Measurements from ENCODE around the gene ARHGEF2. TPM values are rescaled to one million over a fixed set of nuclear protein-coding genes. Genes with fewer than 3 reads are reported as not detected.

Gene ARHGEF2
- total and polyA plus RNA-seq, 9 of the 15 experiments (the other 6 are each of a cell fraction or from before 2014, with no cell fraction given): 7.1 to 162 (median 62.2) TPM

- Histone ChIP-seq H3K79me2 (ENCODE audit: control insufficient read depth, insufficient read depth, low read length) (no peaks in the 10 kb centered on the region), H3K27ac (ENCODE audit: extremely low read depth, low read depth, low read length) (no peak overlapping the region), H3K4me3 (no peak overlapping the region), H3K9me3 (replicated peaks; ENCODE audit: control insufficient read depth, insufficient read depth, low read depth, low read length) (no peaks in the 10 kb centered on the region), H3K27me3 (ENCODE audit: control insufficient read depth in 2 of 2, insufficient read depth in 2 of 2, low read length in 2 of 2) (no peaks in the 10 kb centered on the region), H3K9ac (ENCODE audit: insufficient read depth in 1 of 2, low read depth in 2 of 2, low read length in 2 of 2) (no peak overlapping the region), H2AFZ (ENCODE audit: low read depth, low read length) (no peak overlapping the region), H3K4me1 (replicated peaks in 1 of 2; ENCODE audit: control insufficient read depth in 2 of 2, insufficient read depth in 2 of 2, low read length in 2 of 2) (peaks cover 19 to 29% of the 10 kb centered on the region in 2 experiments), H3K9me1 (ENCODE audit: control insufficient read depth, insufficient read depth, low read length) (no peaks in the 10 kb centered on the region), H3K4me2 (ENCODE audit: insufficient read depth, low read length) (no peak overlapping the region), H3K36me3 (ENCODE audit: control insufficient read depth, insufficient read depth, low read length) (peaks cover 29% of the 10 kb centered on the region; the same call in 2 of the 3 replicates), H4K20me1 (replicated peaks; ENCODE audit: control insufficient read depth, insufficient read depth, low read length) (no peaks in the 10 kb centered on the region)
- intact Hi-C loops (cut with micrococcal nuclease) (no loop called here), in situ Hi-C loops (cut with MboI) (no loop called here)
- ATAC-seq (peak; percentile 2; the same call in 1 of the 3 replicates), DNase-seq (ENCODE audit: extremely low read depth in 1 of 4, low spot score in 3 of 4) (no peak), FAIRE-seq (no peak)
- ChIA-PET CTCF (ENCODE audit: low intra/inter-chr PET ratio) (no interaction called here), POLR2A (interaction anchor here (0.6 to 6.9 kb wide), 10 partner anchors 10 to 671 kb away, joined by 3 to 50 read pairs (median 4); partner anchors contain the start of genes ARHGEF2, CLK2 and KHDC4)
- WGBS (ENCODE audit: insufficient coverage, low coverage, missing lambda C conversion rate): 27% methylated on average over 4 of the region's 6 CpGs
- BruUV-seq (replicated peaks): no TSS peak
- TF ChIP-seq POLR2G (IDR thresholded peaks at IDR 0.05; ENCODE audit: low read depth, low read length): peak; percentile 70
- TF ChIP-seq, protein P1, sequence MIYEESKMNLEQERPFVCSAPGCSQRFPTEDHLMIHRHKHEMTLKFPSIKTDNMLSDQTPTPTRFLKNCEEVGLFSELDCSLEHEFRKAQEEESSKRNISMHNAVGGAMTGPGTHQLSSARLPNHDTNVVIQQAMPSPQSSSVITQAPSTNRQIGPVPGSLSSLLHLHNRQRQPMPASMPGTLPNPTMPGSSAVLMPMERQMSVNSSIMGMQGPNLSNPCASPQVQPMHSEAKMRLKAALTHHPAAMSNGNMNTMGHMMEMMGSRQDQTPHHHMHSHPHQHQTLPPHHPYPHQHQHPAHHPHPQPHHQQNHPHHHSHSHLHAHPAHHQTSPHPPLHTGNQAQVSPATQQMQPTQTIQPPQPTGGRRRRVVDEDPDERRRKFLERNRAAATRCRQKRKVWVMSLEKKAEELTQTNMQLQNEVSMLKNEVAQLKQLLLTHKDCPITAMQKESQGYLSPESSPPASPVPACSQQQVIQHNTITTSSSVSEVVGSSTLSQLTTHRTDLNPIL (CRISPR knock-in tag; IDR thresholded peaks at IDR 0.05): 0 out of 2 replicates have a peak, but pooled peaks have one; percentile 31
- TF ChIP-seq NFXL1 (CRISPR knock-in tag; IDR thresholded peaks at IDR 0.05): peak; percentile 61; the same call in 1 of the 2 replicates
- no peak for TF ChIP-seq KLF1 (tag; IDR thresholded peaks at IDR 0.05)
Observed at GRCh38 chr1:155944444-155944799, 33.9 kb downstream of the ARHGEF2 start.

All from K562 (cell line).